ENCODE results near the gene ARHGEF1. TPM values are rescaled to one million over a fixed set of nuclear protein-coding genes. Genes with fewer than 3 reads are reported as not detected.
A peak's percentile ranks its signal among the peaks of the same experiment; 100 is the strongest.
"Not testable (repeated sequence)": the region's sequence is repeated elsewhere in the genome, so short reads cannot be mapped to it uniquely, and the experiment has no call there.

ARHGEF1 gene
- total RNA-seq, 1 experiment from 2014 or later: 163 TPM

DNA sequence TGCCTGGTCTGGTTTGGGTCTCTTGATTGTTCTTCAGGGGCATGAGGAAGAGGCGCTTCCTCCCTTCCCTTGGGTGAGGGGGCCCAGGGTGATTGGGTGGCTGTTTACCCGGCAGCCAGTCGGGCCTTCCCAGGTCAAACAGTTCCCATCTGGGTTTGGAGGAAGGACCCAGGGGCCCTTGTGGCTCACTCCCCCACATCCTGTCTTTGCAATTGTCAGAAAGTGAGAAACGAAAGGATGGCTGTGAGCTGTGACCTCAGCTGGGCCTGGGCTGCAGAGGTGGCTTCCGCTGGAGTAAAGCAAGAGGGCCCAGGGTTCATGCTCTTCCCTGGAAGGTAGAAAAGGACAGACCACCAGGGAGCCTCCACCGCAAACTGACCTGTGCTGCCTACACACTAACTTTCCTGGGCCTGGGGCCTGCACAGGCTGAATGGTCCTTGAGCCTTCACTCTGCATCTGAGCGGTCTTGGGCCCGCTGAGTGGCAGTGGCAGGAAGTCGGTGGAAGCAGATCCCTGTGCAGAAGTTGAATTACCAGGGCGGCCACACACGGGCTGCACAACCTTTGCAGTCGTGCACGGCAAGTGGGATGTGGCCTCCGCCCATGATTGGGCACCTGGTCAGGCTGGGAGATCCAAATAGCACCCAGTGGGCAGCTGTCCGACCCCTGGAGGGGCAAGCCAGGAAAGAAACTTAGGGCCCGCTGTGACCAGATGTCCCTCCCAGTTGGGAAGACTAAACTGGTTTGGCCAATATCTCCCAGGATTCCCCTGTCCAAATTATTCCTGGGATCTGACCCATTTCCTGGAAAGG is 11.2 kb upstream of the ARHGEF1 start:
- no peak for DNase-seq
- peaks cover 28% of the 10 kb centered on the region for H3K4me1 Mint-ChIP-seq (ENCODE audit: low read depth, unreplicated experiment)
- TF ChIP-seq, protein P1, sequence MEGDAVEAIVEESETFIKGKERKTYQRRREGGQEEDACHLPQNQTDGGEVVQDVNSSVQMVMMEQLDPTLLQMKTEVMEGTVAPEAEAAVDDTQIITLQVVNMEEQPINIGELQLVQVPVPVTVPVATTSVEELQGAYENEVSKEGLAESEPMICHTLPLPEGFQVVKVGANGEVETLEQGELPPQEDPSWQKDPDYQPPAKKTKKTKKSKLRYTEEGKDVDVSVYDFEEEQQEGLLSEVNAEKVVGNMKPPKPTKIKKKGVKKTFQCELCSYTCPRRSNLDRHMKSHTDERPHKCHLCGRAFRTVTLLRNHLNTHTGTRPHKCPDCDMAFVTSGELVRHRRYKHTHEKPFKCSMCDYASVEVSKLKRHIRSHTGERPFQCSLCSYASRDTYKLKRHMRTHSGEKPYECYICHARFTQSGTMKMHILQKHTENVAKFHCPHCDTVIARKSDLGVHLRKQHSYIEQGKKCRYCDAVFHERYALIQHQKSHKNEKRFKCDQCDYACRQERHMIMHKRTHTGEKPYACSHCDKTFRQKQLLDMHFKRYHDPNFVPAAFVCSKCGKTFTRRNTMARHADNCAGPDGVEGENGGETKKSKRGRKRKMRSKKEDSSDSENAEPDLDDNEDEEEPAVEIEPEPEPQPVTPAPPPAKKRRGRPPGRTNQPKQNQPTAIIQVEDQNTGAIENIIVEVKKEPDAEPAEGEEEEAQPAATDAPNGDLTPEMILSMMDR (IDR thresholded peaks at IDR 0.05; ENCODE audit: unreplicated experiment): no peak
- CTCF ChIA-PET: interaction anchor here (0.6 to 2.0 kb wide), 2 partner anchors 12 to 50 kb away, joined by 5 to 10 read pairs; partner anchors contain the start of gene RPS19
- intact Hi-C loops (cut with micrococcal nuclease; ENCODE audit: unreplicated experiment): loop anchor here (2.0 kb wide), 1 partner anchor 63 kb away; no protein-coding TSS in a partner anchor
- H3K9me3 Mint-ChIP-seq (ENCODE audit: low read depth, unreplicated experiment): no peaks in the 10 kb centered on the region
- no peaks in the 10 kb centered on the region for H3K27me3 Mint-ChIP-seq (ENCODE audit: unreplicated experiment)
- H3K36me3 Mint-ChIP-seq (ENCODE audit: insufficient read depth, unreplicated experiment): peaks cover 67% of the 10 kb centered on the region
- peak overlapping the region; percentile 78 for H3K27ac Mint-ChIP-seq (ENCODE audit: unreplicated experiment)
- no TSS peak for BruUV-seq (replicated peaks)
- no peak overlapping the region for H3K4me3 Mint-ChIP-seq (ENCODE audit: low read depth, unreplicated experiment)

DNA sequence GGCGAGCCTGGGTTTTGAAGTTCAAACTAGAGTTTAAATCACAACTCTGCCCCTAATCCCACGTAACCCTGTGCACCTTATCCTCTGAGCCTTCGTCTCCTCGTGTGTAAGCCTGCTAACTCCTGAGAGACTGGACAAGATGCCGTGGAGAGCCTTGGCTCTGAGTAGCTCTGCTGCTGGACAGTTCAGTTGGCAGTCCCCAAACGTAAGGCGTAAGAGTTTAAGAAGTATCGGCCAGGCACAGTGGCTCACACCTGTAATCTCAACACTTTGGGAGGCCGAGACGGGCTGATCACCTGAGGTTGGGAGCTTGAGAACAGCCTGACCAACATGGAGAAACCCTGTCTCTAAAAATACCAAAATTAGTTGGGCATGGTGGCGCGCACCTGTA is 10.6 kb upstream of the ARHGEF1 start:
- no peaks in the 10 kb centered on the region for H3K27me3 Mint-ChIP-seq (ENCODE audit: unreplicated experiment)
- CTCF ChIA-PET: interaction anchor here (0.6 to 1.7 kb wide), 6 partner anchors 12 to 223 kb away, joined by 4 to 16 read pairs (median 9); partner anchors contain the start of genes RABAC1 and RPS19
- peaks cover 62% of the 10 kb centered on the region for H3K36me3 Mint-ChIP-seq (ENCODE audit: insufficient read depth, unreplicated experiment)
- H3K27ac Mint-ChIP-seq (ENCODE audit: unreplicated experiment): peak overlapping the region; percentile 78
- no peak overlapping the region for H3K4me3 Mint-ChIP-seq (ENCODE audit: low read depth, unreplicated experiment)
- no peak for DNase-seq
- TF ChIP-seq, protein P1 (IDR thresholded peaks at IDR 0.05; ENCODE audit: unreplicated experiment): no peak
- H3K4me1 Mint-ChIP-seq (ENCODE audit: low read depth, unreplicated experiment): peaks cover 28% of the 10 kb centered on the region
- BruUV-seq (replicated peaks): no TSS peak
- H3K9me3 Mint-ChIP-seq (ENCODE audit: low read depth, unreplicated experiment): no peaks in the 10 kb centered on the region
- intact Hi-C loops (cut with micrococcal nuclease; ENCODE audit: unreplicated experiment): loop anchor here (2.0 kb wide), 1 partner anchor 62 kb away; no protein-coding TSS in a partner anchor

DNA sequence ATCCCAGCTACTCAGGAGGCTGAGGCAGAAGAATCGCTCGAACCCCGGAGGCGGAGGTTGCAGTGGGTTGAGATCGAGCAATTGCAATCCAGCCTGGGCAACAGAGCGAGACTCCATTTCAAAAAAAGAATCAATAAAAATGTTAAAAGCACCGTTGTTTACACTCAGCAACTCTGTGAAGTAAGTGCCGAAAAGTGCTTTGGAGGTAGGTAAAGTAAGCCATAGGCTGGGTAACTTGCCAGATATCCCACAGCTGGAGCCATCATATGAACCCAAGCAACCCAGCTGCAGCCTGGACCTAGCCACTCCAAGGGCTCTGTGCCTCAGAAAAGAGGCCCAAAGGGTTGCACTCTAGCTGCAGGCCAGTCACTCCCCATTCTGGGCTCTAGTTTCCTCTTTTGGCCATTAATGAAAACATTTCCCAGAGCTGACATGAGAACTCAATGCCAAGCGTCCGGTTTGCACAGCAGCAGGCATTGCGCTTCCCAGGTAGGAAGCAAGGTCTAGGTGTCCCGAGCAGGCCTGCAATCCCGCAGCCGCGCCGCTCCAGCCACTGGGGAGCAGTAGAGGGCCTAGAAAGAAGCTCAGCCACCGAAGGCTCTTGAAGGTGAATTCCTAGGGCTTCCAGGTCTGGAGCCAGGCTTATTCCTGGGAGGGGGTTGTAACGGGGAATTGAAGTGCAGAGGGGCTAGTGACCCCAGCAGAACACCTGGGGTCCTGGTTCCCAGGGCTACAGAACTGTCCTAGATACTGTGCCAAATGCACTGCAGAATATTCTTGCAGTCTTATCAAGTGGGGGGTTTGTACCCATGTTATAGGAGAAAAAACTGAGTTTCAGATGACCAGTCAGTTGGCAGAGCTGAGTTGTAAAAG is 10.0 kb upstream of the ARHGEF1 start:
- DNase-seq: peak; percentile 92
- Mint-ChIP-seq H3K4me3 (ENCODE audit: low read depth, unreplicated experiment) (no peak overlapping the region), H3K4me1 (ENCODE audit: low read depth, unreplicated experiment) (peaks cover 22% of the 10 kb centered on the region), H3K36me3 (ENCODE audit: insufficient read depth, unreplicated experiment) (peaks cover 56% of the 10 kb centered on the region), H3K9me3 (ENCODE audit: low read depth, unreplicated experiment) (no peaks in the 10 kb centered on the region), H3K27me3 (ENCODE audit: unreplicated experiment) (no peaks in the 10 kb centered on the region), H3K27ac (ENCODE audit: unreplicated experiment) (peak overlapping the region; percentile 78)
- CTCF ChIA-PET: interaction anchor here (0.6 to 1.7 kb wide), 13 partner anchors 11 to 476 kb away, joined by 3 to 16 read pairs (median 8); partner anchors contain the start of genes ARHGEF1, ERFL, RABAC1 and RPS19
- TF ChIP-seq, protein P1 (IDR thresholded peaks at IDR 0.05; ENCODE audit: unreplicated experiment): peak; percentile 85
- intact Hi-C loops (cut with micrococcal nuclease; ENCODE audit: unreplicated experiment): loop anchor here (1.0 to 2.0 kb wide), 3 partner anchors 62 to 84 kb away; no protein-coding TSS in a partner anchor
- BruUV-seq (replicated peaks): TSS peak; percentile 19

DNA sequence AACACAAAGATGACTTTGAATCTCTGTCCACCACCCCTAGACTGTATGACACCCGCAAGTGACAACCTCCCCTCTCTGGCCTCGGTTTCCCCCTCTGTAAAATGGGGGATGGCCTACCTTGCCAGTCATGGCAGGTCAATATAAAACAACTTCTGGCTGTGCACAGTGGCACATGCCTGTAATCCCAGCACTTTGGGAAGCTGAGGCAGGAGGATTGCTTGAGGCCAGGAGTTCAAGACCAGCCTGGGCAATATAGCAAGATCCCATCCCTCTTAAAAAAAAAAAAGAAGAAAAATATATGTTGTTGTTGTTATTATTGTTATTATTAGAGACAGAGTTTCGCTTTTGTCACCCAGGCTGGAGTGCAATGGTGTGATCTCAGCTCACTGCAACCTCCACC is 7.0 kb upstream of the ARHGEF1 start:
- CTCF ChIA-PET: interaction anchor here (0.7 to 1.8 kb wide), 3 partner anchors 35 to 159 kb away, joined by 4 to 6 read pairs (median 4); no protein-coding TSS in a partner anchor
- DNase-seq; H3K27me3 Mint-ChIP-seq (ENCODE audit: unreplicated experiment); BruUV-seq (replicated peaks); H3K9me3 Mint-ChIP-seq (ENCODE audit: low read depth, unreplicated experiment); intact Hi-C loops (cut with micrococcal nuclease; ENCODE audit: unreplicated experiment); H3K4me3 Mint-ChIP-seq (ENCODE audit: low read depth, unreplicated experiment); H3K27ac Mint-ChIP-seq (ENCODE audit: unreplicated experiment): not testable (repeated sequence)
- H3K4me1 Mint-ChIP-seq (ENCODE audit: low read depth, unreplicated experiment): peaks cover 10% of the 10 kb centered on the region
- H3K36me3 Mint-ChIP-seq (ENCODE audit: insufficient read depth, unreplicated experiment): peaks cover 28% of the 10 kb centered on the region
